ENCODE measurements around the gene CST4.
"Not testable (repeated sequence)": the region's sequence is repeated elsewhere in the genome, so short reads cannot be mapped to it uniquely, and the experiment has no call there.

The CST4 gene

DNA sequence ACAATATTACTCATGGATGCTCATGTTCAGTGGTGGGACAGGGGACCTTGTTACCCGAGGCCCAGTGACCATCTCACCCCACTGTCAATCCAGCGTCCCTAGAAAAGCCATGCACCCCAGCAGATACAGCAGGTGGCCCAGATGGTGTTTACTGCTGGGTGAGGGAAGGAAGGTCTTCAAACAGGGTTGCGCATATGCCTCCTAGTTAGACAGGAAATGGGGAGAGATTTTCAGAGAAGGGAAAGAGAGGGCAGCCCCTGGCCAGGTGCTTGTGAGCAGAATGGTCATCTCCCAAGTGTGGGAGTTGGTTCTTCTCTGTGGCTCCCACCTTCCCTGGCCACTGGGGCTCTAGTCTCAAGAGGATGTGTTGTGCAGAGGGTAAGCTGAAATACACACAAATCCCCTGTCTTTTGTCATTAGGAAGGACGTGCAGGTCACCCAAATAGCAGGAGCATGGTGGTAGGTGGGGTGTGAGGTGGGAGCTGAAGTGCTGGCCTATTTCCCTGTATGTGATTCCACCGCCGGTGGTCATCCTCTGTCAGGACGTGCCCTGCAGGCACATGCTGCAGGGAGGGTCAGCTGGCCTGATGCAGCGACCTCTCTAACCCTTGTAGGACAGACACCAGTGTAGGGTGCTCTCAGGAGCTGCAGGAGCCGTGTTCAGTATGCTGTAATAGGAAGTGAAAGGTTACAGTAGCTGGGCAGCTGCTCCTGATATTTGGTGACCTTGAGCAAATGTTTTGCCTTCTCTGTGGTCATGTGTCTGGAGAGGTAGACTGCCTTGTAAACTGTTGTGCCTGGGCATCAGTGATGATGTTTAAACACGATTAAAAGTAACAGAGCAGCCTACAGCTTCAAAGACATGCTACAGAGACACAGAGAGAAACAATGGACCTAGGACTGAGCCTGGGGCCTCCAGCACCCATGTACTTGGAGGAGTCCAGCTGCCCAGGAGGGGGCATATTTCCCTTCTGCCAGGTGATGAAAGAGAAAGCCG is 47.9 kb downstream of the CST4 start:
- no peak for DNase-seq (ENCODE audit: low spot score)

- no peak for DNase-seq (ENCODE audit: low spot score)
These were observed 48.7 kb downstream of the CST4 start for GRCh38 chr20:23640018-23640601.

- DNase-seq (ENCODE audit: low spot score) = no peak
These were observed 49.3 kb downstream of the CST4 start for GRCh38 chr20:23639490-23639958.

- DNase-seq (ENCODE audit: low spot score) = no peak
These were observed 50.5 kb downstream of the CST4 start for GRCh38 chr20:23638309-23638708.

GRCh38 chr20:23637282-23638221 is 51.3 kb downstream of the CST4 start, which contains the start of gene CST3:
Gene CST3 (minus strand): TSS chr20:23637955. CDS start chr20:23637862, 93 bp downstream.
- DNase-seq (ENCODE audit: low spot score) = no peak

GRCh38 chr20:23636908-23637281 is 51.9 kb downstream of the CST4 start:
- DNase-seq (ENCODE audit: low spot score) = no peak

GRCh38 chr20:23636182-23636907 is 52.5 kb downstream of the CST4 start:
- DNase-seq (ENCODE audit: low spot score) = no peak

DNA sequence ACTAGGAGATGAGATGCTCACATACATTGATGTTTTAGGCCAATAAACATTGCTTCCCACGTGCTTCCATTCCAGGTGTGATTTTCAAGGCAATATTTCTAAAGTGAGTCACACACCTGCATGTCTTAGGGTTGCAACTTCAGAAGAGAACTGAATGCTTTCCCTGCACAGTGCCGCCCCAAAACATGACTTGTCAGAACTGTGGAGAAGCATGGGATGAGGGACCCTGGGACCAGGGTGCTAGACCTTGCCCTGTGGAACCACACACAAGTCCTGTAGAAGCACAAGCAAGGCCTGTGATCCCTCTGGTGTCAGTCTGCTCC is 53.1 kb downstream of the CST4 start:
- DNase-seq (ENCODE audit: low spot score) = not testable (repeated sequence)

Data from CD4-positive, alpha-beta T cell treated with Interleukin-2 at 100 ng/mL for 4 hours (primary cell).